ENCODE results near the gene SH2D1B. TPM values are rescaled to one million over a fixed set of nuclear protein-coding genes. Genes with fewer than 3 reads are reported as not detected.
"Not testable (repeated sequence)": the region's sequence is repeated elsewhere in the genome, so short reads cannot be mapped to it uniquely, and the experiment has no call there.

SH2D1B gene, protein sequence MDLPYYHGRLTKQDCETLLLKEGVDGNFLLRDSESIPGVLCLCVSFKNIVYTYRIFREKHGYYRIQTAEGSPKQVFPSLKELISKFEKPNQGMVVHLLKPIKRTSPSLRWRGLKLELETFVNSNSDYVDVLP
- polyA plus RNA-seq (ENCODE audit: insufficient read length) = 0.13 TPM
- long read RNA-seq, donor 1 = 0 reads
- long read RNA-seq, donor 2 = 0 reads
- long read RNA-seq, donor 3 = 0 reads
- long read RNA-seq, donor 4 = 0 reads
- long read RNA-seq, donor 5 = 0 reads
- long read RNA-seq, donor 6 = 0 reads
- long read RNA-seq, donor 7 = 0 reads
- long read RNA-seq, donor 8 = 0 reads

DNA sequence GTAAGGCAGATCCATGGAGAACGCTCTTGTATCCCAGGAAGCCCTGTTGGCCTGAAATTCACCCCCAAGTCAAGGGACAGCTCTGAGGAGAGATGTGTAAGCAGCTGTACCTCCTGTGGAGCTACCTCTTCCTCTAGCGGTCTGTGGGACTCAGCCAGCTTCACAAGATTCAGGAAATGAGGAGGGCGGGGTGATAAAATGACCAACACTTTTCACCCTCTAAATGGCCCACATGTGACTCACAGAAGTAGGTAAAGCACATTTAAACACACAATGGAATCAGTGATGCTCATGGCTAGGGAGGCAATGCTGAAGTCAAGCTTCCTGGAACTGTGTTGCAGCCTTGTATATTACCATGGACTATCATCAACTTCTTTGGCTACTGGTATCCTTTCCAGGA lies at the start of gene SH2D1B:
Gene SH2D1B (minus strand): TSS at position 135 of the 400 bp plus-strand sequence. CDS start 120 bp downstream, at position 15.
- DNase-seq = no peak

DNA sequence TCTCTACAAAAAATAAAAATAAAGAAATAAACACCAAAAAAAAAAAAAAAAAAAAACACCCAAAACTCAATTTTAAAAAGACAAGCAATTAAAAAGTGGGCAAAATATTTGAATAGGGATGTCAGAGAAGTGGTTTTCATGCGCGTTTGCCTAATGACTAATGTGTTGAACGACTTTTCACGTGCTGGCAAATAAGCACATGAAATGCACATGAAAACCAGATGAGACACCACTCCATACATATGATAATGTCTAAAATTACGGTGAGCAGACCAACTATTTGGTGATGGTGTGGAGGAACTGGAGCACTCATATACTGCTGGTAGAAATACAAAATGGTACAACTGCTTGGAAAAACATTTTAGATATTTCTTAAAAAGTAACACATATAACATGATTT lies 46.3 kb upstream of the SH2D1B start:
- no peak for DNase-seq

- DNase-seq = no peak
These were observed 44.4 kb upstream of the SH2D1B start for GRCh38 chr1:162456323-162456722.

DNA sequence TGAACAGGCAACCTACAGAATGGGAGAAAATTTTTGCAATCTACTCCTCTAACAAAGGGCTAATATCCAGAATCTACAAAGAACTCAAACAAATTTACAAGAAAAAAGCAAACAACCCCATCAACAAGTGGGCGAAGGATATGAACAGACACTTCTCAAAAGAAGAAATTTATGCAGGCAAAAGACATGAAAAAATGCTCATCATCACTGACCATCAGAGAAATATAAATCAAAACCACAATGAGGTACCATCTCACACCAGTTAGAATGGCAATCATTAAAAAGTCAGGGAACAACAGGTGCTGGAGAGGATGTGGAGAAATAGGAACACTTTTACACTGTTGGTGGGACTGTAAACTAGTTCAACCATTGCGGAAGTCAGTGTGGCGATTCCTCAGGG lies 42.4 kb upstream of the SH2D1B start:
- not testable (repeated sequence) for DNase-seq

DNA sequence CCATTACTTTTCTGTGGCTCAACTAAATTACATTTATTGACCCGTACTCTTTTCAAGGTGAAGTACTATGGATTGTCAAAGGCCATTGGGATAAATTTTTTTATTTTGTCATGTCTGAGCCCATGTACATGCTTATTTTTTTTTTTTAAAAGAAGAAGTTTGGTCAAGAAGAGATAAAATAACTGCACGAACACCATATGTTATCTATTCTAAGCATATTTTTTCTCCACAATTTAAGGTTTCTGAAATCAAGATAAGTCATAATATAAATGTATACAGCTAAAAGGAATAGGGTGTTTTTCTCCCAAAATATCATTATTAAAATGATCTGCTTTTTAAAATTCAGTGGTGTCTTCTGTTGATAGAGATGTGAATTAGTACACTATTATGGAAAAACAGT lies 35.0 kb upstream of the SH2D1B start:
- DNase-seq = no peak

DNA sequence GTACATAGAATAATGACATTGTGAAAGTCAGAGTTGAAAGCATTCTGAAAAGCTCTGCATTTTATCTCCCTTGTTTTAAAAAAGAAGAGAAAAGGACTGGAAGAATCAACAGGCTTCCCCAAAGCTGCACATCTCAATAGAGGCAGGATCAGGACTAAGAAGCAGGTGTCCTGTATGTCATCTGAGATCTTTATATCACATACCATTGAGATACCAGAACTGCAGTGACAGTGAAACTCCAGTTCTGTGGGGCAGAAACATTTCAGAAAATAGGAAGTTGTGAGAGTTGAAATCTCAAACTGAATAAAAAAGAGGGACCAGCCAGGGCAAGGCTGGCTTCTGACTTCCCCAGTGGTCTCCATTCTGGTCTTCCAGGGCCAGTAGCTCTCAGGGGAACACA lies 33.0 kb upstream of the SH2D1B start:
- DNase-seq = no peak

DNA sequence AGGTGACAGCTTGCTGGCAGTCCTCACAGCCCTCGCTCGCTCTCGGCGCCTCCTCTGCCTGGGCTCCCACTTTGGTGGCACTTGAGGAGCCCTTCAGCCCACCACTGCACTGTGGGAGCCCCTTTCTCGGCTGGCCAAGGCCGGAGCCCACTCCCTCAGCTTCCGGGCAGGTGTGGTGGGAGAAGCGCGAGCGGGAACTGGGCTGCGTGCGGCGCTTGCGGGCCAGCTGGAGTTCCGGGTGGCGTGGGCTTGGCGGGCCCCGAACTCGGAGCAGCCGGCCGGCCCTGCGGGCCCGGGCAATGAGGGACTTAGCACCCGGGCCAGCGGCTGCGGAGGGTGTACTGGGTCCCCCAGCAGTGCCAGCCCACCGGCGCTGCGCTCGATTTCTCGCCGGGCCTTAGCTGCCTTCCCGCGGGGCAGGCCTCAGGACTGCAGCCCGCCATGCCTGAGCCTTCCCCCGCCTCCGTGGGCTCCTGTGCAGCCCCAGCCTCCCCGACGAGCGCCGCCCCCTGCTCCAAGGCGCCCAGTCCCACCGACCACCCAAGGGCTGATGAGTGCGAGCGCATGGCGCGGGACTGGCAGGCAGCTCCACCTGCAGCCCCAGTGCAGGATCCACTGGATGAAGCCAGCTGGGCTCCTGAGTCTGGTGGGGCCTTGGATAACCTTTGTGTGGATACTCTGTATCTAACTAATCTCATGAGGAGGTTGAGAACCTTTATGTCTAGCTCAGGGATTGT lies 21.2 kb upstream of the SH2D1B start:
- DNase-seq = not testable (repeated sequence)

- DNase-seq = no peak
These were observed 18.6 kb upstream of the SH2D1B start for GRCh38 chr1:162430583-162430982.

GRCh38 chr1:162422662-162423375 lies 10.9 kb upstream of the SH2D1B start:
- no peak for DNase-seq

DNA sequence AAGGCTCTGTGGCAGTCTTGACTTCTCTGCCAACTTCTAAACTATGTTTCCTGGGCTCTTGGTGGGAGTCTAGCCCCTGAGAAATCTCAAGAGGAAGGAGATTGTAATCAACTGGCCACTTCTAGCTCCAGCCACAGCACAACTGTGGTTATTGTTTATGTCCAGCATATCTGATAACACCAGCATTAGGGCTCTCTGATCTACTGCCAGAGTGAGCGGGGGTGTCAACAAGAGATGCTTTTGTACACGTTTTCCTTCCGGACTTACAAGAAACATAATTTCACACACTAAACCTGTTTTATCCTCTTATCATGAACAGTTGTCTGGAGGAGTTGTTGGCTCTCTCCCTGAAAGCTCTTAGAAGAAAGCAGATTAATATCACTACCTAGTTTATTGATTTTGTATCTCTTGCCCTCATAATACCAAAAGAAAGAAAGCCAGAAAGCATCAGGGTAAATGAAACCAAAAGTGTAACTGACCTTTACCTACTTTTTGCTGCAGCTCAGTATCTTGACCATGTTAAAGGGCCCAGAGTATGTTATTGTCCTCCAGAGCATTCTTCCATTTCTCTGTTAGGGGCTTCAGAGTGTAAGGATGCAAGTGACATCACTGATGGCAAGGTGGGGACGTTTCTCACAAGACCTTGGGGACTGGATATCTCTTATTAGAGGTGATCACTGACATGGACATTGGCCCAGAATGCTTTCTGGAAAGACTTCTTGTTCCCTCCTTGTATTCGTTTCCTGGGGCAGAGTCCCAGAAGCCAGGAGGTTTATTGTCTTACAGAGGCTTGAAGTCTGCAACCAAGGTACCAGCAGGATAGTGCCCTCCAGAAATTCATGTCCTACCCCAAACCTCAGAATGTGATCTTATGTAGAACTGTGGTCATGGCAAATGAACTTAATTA lies 9.6 kb upstream of the SH2D1B start:
- no peak for DNase-seq

GRCh38 chr1:162420120-162420519 lies 8.2 kb upstream of the SH2D1B start:
- no peak for DNase-seq

DNA sequence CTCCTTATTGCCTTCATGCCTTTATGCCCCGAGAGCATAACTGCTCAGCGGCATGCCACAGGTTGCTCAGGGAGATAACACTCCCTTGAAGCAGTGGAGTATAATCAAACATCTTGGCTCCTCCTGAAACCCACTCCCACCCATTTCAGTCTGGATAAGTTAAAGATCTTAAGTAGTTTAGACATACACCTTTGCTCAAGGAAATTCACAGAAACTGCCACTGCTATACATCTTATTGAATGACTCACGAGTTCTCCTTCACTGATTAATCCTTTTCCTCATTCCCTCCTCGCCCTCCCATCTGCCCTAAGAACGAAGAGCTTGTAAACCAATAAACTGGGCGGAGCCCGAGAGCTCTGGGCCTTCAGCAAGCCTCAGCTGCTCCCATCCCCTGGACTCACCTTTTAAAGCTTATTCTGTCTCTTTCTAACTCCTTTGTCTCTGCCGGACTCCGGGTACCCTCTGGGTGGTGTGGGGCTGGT lies 7.6 kb upstream of the SH2D1B start:
- not testable (repeated sequence) for DNase-seq

- not testable (repeated sequence) for DNase-seq
These were observed 6.6 kb upstream of the SH2D1B start for GRCh38 chr1:162418584-162418983.

- no peak for DNase-seq
These were observed 5.7 kb upstream of the SH2D1B start for GRCh38 chr1:162417650-162418049.

DNA sequence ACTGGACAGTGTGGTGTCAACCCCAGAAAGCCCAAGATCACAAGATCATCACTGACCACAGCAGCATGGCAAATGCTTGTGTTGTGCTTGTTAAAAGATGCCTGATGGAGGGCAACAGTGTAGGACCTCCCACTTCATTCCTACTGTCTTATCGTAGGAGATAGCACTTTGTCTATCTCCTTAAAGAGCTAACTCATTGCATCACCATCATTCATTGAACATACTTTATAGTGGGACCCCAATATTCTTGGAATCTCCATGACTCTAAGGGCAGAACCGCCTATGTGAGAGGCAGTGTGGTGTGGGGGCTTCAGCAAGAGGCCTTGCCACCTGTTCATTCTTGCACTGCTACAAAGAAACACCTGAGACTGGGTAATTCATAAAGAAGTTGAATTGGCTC lies 5.0 kb upstream of the SH2D1B start:
- no peak for DNase-seq

DNA sequence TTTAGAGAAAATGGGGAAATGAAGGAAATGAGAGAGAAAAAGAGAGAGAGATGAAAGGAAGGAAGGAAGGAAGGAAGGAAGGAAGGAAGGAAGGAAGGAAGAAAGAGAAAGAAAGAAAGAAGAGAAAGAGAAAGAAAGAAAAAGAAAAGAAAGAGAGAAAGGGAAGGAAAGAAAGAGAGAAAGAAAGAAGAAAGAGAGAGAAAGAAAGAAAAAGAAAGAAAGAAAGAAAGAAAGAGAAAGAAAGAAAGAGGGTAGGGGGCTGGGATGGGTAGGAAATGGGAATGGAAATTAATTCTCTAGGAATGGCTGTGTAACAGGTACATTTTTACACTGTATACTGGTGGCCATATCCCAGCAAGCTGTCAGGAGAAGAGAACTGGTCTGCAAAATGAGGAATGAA lies 4.3 kb upstream of the SH2D1B start:
- no peak for DNase-seq

- DNase-seq = no peak
These were observed 4.4 kb downstream of the SH2D1B start for GRCh38 chr1:162407539-162407938.

DNA sequence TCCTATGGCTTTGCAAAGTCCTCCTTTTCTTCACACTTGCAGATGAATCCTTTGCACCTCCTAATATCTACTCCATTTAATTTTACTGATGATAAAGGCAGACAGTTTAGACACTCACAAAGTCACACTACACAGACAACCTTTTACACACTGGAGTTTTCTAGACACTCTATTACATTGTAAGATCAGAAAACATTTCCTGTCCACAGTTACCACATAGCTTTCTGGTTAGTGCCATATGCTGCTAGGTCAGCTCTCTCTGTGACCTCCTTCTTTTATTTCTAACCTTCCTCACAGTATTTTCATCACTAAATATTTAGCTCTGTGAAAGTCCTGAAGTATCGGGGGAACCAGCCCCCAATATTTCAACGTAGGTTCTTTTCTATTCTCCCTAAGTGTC lies 5.1 kb downstream of the SH2D1B start:
- no peak for DNase-seq

GRCh38 chr1:162405800-162406199 lies 6.1 kb downstream of the SH2D1B start:
- no peak for DNase-seq

- no peak for DNase-seq
These were observed 7.3 kb downstream of the SH2D1B start for GRCh38 chr1:162404550-162405160.

- no peak for DNase-seq
These were observed 11.1 kb downstream of the SH2D1B start for GRCh38 chr1:162400790-162401355.
